Activated naive CD4-positive, alpha-beta T cell treated with anti-CD3 and anti-CD28 coated beads, Interleukin-2, amount 10 ng/mL, durations not matched to agents 7 days and 5 days (primary cell): ENCODE results near the gene PALLD.

Source experiments
- CTCF ChIA-PET: fragments of 350-600 bp; sonication (Branson Sonifier 250); formaldehyde crosslinking; loops from one replicate; lab custom pipeline; 2021; ENCODE audit warnings: antibody characterized with exemption; lab: Charles Lee
- DNase-seq: peaks from one replicate; pipeline ENCODE4 v3.0.0-alpha.2; 2020
- H3K27ac Mint-ChIP-seq: one replicate; pipeline ENCODE4 v1.8.0; 2021; ENCODE audit warnings: mild to moderate bottlenecking, moderate library complexity, mixed read lengths
- H3K27me3 Mint-ChIP-seq: one replicate; pipeline ENCODE4 v1.8.0; 2021; ENCODE audit warnings: mild to moderate bottlenecking, mixed read lengths
- H3K36me3 Mint-ChIP-seq: one replicate; pipeline ENCODE4 v1.8.0; 2021; ENCODE audit warnings: mixed read lengths
- H3K4me1 Mint-ChIP-seq: one replicate; pipeline ENCODE4 v1.8.0; 2021; ENCODE audit warnings: mixed read lengths
- H3K4me3 Mint-ChIP-seq: one replicate; pipeline ENCODE4 v1.8.0; 2021; ENCODE audit warnings: mild to moderate bottlenecking, moderate library complexity, mixed read lengths
- H3K9me3 Mint-ChIP-seq: one replicate; pipeline ENCODE4 v1.8.0; 2021; ENCODE audit warnings: mixed read lengths

The PALLD gene

GRCh38 chr4:168484626-168485025 lies 12.2 kb upstream of the PALLD start:
- Mint-ChIP-seq H3K9me3 (no peaks in the 10 kb centered on the region), H3K36me3 (peaks cover 5% of the 10 kb centered on the region), H3K27ac (no peak overlapping the region), H3K4me1 (peaks cover 49% of the 10 kb centered on the region), H3K4me3 (no peak overlapping the region), H3K27me3 (peaks cover 3% of the 10 kb centered on the region)
- DNase-seq = no peak
- CTCF ChIA-PET = interaction anchor here (1.0 kb wide), 1 partner anchor 36 kb away, joined by 3 read pairs; no protein-coding TSS in a partner anchor

GRCh38 chr4:168485156-168485910 lies 11.5 kb upstream of the PALLD start:
- CTCF ChIA-PET = interaction anchor here (1.0 kb wide), 1 partner anchor 35 kb away, joined by 3 read pairs; no protein-coding TSS in a partner anchor
- Mint-ChIP-seq H3K4me1 (peaks cover 47% of the 10 kb centered on the region), H3K36me3 (peaks cover 3% of the 10 kb centered on the region), H3K27me3 (peaks cover under 1% of the 10 kb centered on the region), H3K9me3 (no peaks in the 10 kb centered on the region), H3K27ac (no peak overlapping the region), H3K4me3 (no peak overlapping the region)
- DNase-seq = no peak

GRCh38 chr4:168486912-168487281 lies 10.0 kb upstream of the PALLD start:
- H3K27me3 Mint-ChIP-seq = no peaks in the 10 kb centered on the region
- no peak overlapping the region for H3K27ac Mint-ChIP-seq
- no peaks in the 10 kb centered on the region for H3K9me3 Mint-ChIP-seq
- CTCF ChIA-PET = interaction anchor here (0.9 to 1.7 kb wide), 2 partner anchors 25 to 28 kb away, joined by 4 to 5 read pairs; no protein-coding TSS in a partner anchor
- peaks cover 33% of the 10 kb centered on the region for H3K4me1 Mint-ChIP-seq
- H3K4me3 Mint-ChIP-seq = no peak overlapping the region
- DNase-seq = no peak
- peaks cover 3% of the 10 kb centered on the region for H3K36me3 Mint-ChIP-seq

GRCh38 chr4:168487282-168488035 lies 9.4 kb upstream of the PALLD start:
- Mint-ChIP-seq H3K9me3 (no peaks in the 10 kb centered on the region), H3K36me3 (no peaks in the 10 kb centered on the region), H3K4me3 (no peak overlapping the region), H3K4me1 (peaks cover 27% of the 10 kb centered on the region), H3K27me3 (no peaks in the 10 kb centered on the region), H3K27ac (no peak overlapping the region)
- DNase-seq = no peak
- CTCF ChIA-PET = interaction anchor here (0.9 to 1.7 kb wide), 2 partner anchors 25 to 28 kb away, joined by 4 to 5 read pairs; no protein-coding TSS in a partner anchor

DNA sequence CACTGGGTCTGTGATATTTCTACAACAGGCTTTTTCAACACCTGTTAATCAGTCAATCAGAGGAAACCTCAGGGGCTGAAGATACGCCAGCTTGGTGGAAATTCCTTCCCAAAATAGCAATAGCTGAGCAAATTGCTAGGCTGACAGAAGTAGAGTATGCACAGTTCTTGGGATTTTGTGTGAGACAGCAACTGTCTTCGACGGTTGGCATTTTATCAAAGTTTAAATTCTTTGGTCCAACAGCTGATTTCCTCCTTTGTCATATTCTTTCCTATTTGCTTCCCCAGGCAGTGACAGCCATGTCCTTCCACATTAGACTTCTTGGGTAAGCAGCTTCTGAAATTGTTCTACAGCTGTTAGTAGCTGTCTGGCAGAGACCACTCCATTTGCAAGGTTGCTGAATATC lies 8.0 kb upstream of the PALLD start:
- H3K4me1 Mint-ChIP-seq = peaks cover 14% of the 10 kb centered on the region
- H3K4me3 Mint-ChIP-seq = no peak overlapping the region
- H3K27ac Mint-ChIP-seq = no peak overlapping the region
- H3K9me3 Mint-ChIP-seq = no peaks in the 10 kb centered on the region
- DNase-seq = no peak
- CTCF ChIA-PET = no interaction called here
- H3K27me3 Mint-ChIP-seq = peaks cover 8% of the 10 kb centered on the region
- H3K36me3 Mint-ChIP-seq = no peaks in the 10 kb centered on the region

- Mint-ChIP-seq H3K27ac (no peak overlapping the region), H3K36me3 (no peaks in the 10 kb centered on the region), H3K4me3 (no peak overlapping the region), H3K27me3 (peaks cover 8% of the 10 kb centered on the region), H3K9me3 (no peaks in the 10 kb centered on the region), H3K4me1 (peaks cover 14% of the 10 kb centered on the region)
- no peak for DNase-seq
- CTCF ChIA-PET = no interaction called here
These were observed 7.2 kb upstream of the PALLD start for GRCh38 chr4:168489616-168490015.

DNA sequence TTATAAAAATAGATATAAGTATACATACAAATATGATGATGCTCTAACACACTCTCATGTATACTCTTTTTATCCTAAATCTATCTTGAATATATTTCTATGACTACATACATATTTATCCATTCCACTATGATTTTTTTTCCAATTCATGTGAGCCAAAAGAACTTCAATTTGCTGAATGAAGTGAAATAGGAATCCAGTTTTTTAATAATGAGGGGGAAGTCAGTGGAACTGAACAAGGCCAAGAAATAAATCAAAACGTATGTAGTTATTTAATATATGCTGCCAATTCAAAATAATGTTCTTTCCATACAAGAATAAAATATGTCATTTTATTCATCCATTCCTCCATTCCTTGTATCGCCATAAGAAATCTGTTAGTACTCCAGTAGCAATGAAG lies 6.1 kb upstream of the PALLD start:
- no peak for DNase-seq
- CTCF ChIA-PET = no interaction called here
- no peaks in the 10 kb centered on the region for H3K9me3 Mint-ChIP-seq
- H3K36me3 Mint-ChIP-seq = no peaks in the 10 kb centered on the region
- H3K27ac Mint-ChIP-seq = no peak overlapping the region
- H3K4me3 Mint-ChIP-seq = no peak overlapping the region
- peaks cover 11% of the 10 kb centered on the region for H3K4me1 Mint-ChIP-seq
- peaks cover 11% of the 10 kb centered on the region for H3K27me3 Mint-ChIP-seq

- H3K4me1 Mint-ChIP-seq = peaks cover 11% of the 10 kb centered on the region
- no peak for DNase-seq
- H3K36me3 Mint-ChIP-seq = no peaks in the 10 kb centered on the region
- no peak overlapping the region for H3K4me3 Mint-ChIP-seq
- no peaks in the 10 kb centered on the region for H3K9me3 Mint-ChIP-seq
- H3K27ac Mint-ChIP-seq = no peak overlapping the region
- CTCF ChIA-PET = no interaction called here
- peaks cover 11% of the 10 kb centered on the region for H3K27me3 Mint-ChIP-seq
These were observed 5.3 kb upstream of the PALLD start for GRCh38 chr4:168491563-168491962.

DNA sequence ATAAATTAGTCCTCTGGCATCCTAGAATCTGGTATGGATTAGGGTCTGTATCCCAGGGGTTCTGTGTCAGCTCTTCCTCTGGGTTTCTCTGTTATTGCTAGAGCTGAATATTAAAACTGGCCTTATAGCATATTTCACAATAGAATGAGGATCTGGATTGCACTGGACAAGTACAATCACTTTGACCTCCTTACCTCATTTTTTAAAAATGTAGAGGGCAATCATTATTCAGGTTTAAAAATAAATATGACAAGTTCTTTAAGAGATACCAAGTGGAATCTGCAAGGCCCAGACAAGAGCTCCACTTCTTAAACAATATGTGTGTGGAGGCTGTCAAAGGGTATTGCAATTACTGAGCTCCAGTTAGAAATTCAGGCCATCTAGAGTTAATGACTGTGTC lies 1.4 kb downstream of the PALLD start:
- Mint-ChIP-seq H3K27ac (no peak overlapping the region), H3K4me1 (peaks cover 10% of the 10 kb centered on the region), H3K9me3 (no peaks in the 10 kb centered on the region), H3K27me3 (peaks cover 14% of the 10 kb centered on the region), H3K4me3 (no peak overlapping the region), H3K36me3 (no peaks in the 10 kb centered on the region)
- DNase-seq = no peak
- CTCF ChIA-PET = interaction anchor here (1.0 kb wide), 1 partner anchor 16 kb away, joined by 3 read pairs; no protein-coding TSS in a partner anchor

DNA sequence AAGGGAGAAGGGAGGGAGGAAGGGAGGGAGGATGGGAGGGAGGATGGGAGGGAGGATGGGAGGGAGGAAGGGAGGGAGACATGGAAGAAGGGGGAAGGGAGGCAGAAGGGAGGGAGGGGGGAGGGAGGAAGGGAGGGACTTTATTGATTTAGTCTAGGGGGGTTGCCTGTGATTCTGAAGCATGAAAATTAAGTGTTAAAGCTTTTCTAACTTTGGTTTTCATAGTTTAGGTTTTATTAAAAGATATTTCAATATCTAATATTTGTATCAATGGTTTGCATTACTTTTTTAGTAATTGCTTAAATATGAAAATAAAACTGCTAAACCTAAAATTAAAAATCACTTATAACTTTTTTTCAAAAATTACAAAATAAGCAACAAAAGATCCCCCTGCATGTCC lies 2.4 kb downstream of the PALLD start:
- no peak overlapping the region for H3K4me3 Mint-ChIP-seq
- no peak overlapping the region for H3K27ac Mint-ChIP-seq
- CTCF ChIA-PET = interaction anchor here (1.0 kb wide), 1 partner anchor 15 kb away, joined by 3 read pairs; no protein-coding TSS in a partner anchor
- no peaks in the 10 kb centered on the region for H3K36me3 Mint-ChIP-seq
- H3K9me3 Mint-ChIP-seq = no peaks in the 10 kb centered on the region
- DNase-seq = no peak
- H3K27me3 Mint-ChIP-seq = peaks cover 13% of the 10 kb centered on the region
- peaks cover 19% of the 10 kb centered on the region for H3K4me1 Mint-ChIP-seq

GRCh38 chr4:168501407-168501806 lies 4.6 kb downstream of the PALLD start:
- Mint-ChIP-seq H3K4me3 (no peak overlapping the region), H3K27me3 (peaks cover 10% of the 10 kb centered on the region), H3K36me3 (no peaks in the 10 kb centered on the region), H3K4me1 (peaks cover 21% of the 10 kb centered on the region), H3K27ac (no peak overlapping the region), H3K9me3 (no peaks in the 10 kb centered on the region)
- DNase-seq = no peak
- CTCF ChIA-PET = interaction anchor here (1.0 to 1.2 kb wide), 2 partner anchors 9 to 14 kb away, joined by 3 read pairs; no protein-coding TSS in a partner anchor

- Mint-ChIP-seq H3K27me3 (peaks cover 7% of the 10 kb centered on the region), H3K36me3 (no peaks in the 10 kb centered on the region), H3K27ac (no peak overlapping the region), H3K4me1 (peaks cover 21% of the 10 kb centered on the region), H3K9me3 (no peaks in the 10 kb centered on the region), H3K4me3 (no peak overlapping the region)
- no peak for DNase-seq
- CTCF ChIA-PET = no interaction called here
These were observed 6.0 kb downstream of the PALLD start for GRCh38 chr4:168502861-168503260.

- Mint-ChIP-seq H3K27ac (no peak overlapping the region), H3K27me3 (peaks cover 7% of the 10 kb centered on the region), H3K4me1 (peaks cover 21% of the 10 kb centered on the region), H3K9me3 (no peaks in the 10 kb centered on the region), H3K36me3 (no peaks in the 10 kb centered on the region), H3K4me3 (no peak overlapping the region)
- no peak for DNase-seq
- CTCF ChIA-PET = interaction anchor here (1.3 kb wide), 1 partner anchor 12 kb away, joined by 3 read pairs; no protein-coding TSS in a partner anchor
These were observed 7.0 kb downstream of the PALLD start for GRCh38 chr4:168503652-168504362.

GRCh38 chr4:168504526-168504925 lies 7.7 kb downstream of the PALLD start:
- H3K27me3 Mint-ChIP-seq = peaks cover 7% of the 10 kb centered on the region
- H3K27ac Mint-ChIP-seq = no peak overlapping the region
- H3K4me3 Mint-ChIP-seq = no peak overlapping the region
- H3K4me1 Mint-ChIP-seq = peaks cover 24% of the 10 kb centered on the region
- no peaks in the 10 kb centered on the region for H3K9me3 Mint-ChIP-seq
- H3K36me3 Mint-ChIP-seq = no peaks in the 10 kb centered on the region
- DNase-seq = no peak
- CTCF ChIA-PET = interaction anchor here (0.7 to 1.3 kb wide), 2 partner anchors 11 to 761 kb away, joined by 3 read pairs; no protein-coding TSS in a partner anchor
